Stimulated activated CD8-positive, alpha-beta memory T cell treated with anti-CD3 and anti-CD28 coated beads, Interleukin-4, amount 100 ng/mL, for 1 hour (primary cell): Measurements from ENCODE around the gene FAT4.

Experiments
- DNase-seq, 2 donors: peaks; one replicate each; pipeline ENCODE4 v3.0.0-alpha.2; 2020; ENCODE audit warnings: low read depth in 2 of 2, low spot score in 1 of 2

FAT4 gene, protein sequence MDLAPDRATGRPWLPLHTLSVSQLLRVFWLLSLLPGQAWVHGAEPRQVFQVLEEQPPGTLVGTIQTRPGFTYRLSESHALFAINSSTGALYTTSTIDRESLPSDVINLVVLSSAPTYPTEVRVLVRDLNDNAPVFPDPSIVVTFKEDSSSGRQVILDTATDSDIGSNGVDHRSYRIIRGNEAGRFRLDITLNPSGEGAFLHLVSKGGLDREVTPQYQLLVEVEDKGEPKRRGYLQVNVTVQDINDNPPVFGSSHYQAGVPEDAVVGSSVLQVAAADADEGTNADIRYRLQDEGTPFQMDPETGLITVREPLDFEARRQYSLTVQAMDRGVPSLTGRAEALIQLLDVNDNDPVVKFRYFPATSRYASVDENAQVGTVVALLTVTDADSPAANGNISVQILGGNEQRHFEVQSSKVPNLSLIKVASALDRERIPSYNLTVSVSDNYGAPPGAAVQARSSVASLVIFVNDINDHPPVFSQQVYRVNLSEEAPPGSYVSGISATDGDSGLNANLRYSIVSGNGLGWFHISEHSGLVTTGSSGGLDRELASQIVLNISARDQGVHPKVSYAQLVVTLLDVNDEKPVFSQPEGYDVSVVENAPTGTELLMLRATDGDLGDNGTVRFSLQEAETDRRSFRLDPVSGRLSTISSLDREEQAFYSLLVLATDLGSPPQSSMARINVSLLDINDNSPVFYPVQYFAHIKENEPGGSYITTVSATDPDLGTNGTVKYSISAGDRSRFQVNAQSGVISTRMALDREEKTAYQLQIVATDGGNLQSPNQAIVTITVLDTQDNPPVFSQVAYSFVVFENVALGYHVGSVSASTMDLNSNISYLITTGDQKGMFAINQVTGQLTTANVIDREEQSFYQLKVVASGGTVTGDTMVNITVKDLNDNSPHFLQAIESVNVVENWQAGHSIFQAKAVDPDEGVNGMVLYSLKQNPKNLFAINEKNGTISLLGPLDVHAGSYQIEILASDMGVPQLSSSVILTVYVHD (N-terminal part only)

DNA sequence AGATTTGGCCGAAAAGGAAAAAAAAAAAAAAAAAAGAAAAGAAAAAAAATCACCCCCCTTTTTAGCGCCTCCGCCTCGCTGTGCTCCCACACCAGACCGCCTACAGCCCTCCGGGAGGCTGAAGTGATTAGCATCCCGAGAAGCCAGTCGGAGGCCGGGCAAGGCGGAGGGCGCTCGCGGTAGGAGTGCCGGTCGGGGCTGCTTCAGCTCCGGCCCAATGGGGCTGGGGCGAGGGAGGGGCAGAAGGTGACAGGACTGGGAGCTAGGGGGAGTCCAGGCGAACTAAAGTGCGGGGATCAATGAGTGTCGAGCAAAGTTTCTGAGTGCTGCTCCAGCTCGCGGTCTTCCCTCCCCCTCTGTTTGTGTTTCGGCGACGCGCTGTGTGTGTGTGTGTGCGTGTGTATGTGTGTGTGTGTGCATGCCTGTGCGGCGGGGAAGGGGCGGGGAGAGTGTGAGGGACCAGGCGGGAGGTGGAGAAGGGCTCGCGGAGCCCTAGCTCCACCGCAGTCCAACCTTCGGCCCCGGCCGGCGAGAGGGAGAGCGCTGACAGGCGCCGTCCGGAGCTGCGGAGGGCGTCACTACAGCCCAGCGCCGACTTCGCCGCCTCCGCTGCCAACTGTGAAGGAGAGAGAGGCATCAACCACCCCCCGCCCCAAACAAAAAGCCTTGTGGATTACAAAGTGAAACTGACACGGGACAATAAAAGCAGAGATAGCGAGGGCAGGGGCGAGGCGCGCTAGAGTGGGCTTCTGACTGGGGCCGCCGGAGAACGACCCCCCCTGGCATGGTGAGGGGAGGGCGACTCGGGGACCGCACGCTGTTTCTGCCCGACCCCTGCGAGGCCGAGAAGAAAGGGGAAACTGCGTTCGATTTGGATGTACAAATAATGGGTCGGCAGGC lies at the start of gene FAT4:
FAT4 (plus strand) TSS at position 280 of the 900 bp plus-strand sequence. CDS start 1,457 bp downstream, outside the sequence.
- no peak for DNase-seq

DNA sequence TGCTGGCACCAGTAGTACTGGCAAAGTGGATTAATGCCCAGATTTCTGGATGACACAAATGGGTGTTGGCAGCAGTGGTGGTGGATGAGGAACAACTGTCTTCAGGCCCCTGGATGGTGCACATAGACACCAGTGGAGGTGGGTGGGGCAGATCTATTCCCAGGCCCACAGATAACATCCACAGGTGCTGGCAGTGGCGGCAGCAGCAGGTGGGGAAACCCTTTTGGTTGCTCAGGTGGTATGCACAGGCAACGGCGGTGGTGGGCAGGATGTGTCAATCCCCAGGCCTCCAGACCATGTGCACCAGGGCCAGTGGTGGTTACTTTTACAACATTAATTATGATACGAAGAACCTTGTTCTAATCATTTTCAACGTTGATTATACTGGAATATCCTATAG lies 48.9 kb upstream of the FAT4 start:
- DNase-seq: no peak

DNA sequence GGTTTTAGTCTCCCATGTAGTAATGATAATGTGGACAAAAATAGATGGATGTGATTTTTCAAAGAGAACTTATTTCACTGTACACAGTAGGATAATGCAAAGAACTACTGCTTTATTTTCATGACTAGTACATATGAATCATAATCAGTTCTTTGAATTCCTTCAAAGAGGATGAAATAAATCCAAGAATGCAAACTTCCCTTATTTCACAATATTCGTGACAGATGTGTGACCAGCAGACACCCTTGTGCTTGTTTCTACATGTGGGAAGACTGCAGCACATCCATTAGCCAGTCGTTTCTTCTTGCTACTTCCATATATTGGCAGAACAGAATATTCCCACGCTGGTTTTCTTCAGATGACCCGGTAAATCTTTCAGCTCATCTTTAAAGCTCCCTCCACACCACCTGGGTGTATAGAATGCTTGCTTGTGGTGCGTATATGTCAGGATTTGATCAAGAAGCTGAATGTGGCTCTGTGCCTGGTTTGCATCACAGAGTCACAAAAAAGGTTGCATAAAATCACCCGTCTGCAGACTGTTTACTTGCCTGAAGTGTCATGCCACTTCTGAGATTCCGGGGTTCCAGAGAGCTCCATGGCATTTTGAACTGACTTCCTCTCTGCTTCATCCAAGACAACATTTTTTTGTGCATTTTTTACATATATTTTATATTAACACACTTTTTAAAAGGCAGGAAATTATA lies 47.7 kb upstream of the FAT4 start:
- no peak for DNase-seq

DNA sequence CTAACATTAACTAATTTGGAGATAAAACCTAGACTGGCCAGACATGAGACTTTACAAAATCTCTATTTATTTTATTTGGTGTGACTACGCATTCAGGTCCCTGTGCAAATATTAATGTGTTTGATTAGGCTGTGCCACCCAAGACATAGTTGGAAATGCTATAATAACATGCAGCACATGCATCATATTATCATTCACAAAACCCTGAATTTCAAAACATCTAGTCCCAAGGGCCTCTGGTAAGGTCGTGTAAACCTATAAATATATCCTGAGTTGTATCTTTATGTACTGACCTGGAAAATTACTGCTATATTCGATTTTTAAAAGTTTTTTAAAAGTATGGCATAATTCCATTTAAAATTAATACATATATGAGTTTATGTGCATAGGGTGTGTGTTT lies 47.1 kb upstream of the FAT4 start:
- DNase-seq: no peak

DNA sequence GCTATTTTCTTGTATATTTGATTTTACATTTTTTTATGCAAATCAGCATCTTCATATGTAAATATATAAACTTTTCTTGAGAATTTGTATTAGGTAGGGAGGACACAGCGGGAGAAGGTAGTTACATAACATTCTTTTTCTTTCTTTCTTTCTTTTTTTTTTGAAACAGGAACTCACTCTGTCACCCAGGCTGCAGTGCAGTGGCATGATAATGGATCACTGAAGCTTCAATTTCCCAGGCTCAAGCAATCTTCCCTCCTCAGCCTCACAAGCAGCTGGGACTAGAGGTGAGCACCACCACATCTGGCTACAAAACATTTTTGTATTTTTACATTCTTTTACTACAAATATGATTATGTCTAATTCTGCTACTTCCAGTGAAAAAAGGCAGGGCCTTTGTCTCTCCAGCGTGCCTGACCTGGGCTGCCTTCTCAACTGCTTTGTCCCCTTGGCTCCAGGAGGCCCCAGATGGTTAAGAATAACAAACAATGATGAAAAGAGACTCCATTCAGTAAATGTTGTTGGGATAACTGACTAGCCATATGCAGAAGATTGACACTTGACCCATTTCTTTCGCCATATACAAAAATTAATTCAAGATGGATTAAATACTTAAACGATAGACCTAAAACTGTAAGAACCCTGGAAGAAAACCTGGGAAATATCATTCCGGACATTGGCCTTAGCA lies 46.5 kb upstream of the FAT4 start:
- DNase-seq: no peak

DNA sequence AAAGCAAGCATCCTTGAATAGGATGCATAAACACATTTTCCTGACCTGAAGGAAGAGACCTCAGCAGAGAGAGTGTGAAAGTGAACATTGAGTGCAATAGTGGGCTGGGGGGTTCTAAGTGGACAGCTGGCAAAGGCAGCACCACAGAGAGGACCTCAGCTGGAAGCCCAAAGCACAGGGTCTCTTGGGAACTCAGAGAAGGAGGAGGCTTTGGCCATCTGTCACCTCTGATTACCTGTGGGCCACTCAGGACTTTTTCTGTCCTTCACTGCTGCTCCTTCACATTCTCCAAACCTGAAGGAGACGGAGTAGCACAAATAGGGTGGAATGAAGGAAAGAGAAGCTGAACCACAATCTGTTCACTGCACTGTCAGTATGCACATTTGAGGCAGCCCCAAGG lies 37.9 kb upstream of the FAT4 start:
- no peak for DNase-seq

DNA sequence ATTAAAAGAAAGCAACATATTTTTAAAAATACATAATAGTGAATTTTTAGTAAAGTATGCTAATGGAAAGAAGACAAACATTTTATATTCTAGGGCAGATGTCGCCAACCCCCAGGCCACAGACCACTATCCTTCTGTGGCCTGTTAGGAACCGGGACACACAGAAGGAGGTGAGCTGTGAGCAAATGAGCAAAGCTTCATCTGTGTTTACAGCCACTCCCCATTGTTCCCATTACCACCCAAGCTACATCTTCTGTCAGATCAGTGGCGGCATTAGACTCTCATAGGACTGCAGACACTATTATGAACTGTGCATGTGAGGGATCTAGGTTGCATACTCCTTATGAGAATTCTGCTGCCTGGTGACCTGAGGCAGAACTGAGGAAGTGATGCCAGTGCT lies 37.0 kb upstream of the FAT4 start:
- no peak for DNase-seq

DNA sequence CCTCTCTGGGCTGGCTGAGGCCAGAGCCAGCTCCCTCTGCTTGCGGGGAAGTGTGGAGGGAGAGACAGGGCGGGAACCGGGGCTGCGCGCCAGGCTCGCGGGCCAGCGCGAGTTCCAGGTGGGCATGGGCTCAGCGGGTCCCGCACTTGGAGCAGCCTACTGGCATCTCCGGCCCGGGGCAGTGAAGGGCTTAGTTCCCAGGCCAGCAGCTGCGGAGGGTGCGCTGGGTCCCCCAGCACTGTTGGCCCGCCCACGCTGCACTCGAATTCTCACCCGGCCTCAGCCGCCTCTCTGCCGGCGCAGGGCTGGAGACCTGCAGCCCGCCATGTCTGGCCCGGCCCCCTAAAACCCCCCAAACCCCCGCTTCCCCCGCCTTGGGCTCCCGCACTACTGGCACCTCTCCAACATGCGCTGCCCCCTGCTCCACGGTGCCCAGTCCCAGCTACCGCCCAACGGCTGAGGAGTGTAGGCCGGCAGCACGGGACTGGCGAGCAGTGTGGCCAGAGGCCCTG lies 33.8 kb upstream of the FAT4 start:
- no peak for DNase-seq

DNA sequence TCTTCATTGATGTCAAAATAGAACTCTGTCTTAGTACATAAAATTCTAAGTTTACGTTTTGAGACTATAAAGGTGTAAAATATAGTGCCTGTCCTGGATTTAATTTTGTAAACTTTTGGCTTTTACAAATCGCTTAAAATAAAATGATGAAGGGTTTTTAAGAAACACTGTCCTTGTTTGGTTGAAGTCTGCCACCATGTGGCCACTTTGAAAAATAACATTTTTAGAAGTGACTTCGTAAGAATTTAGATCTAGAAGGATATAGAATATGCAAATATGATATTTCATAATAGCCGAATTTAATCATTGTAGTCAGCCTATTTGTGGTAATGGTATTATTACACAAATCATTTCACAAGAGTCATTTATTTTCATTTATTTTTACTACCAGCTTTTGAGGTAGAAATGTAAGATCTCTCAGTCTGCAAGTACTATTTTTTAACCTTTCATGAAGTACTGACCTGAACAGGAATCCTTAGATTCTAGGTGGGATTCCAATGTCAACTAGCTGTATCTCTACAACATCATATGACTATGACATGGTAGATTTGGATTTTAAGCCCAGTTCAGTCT lies 31.0 kb upstream of the FAT4 start:
- DNase-seq: no peak

DNA sequence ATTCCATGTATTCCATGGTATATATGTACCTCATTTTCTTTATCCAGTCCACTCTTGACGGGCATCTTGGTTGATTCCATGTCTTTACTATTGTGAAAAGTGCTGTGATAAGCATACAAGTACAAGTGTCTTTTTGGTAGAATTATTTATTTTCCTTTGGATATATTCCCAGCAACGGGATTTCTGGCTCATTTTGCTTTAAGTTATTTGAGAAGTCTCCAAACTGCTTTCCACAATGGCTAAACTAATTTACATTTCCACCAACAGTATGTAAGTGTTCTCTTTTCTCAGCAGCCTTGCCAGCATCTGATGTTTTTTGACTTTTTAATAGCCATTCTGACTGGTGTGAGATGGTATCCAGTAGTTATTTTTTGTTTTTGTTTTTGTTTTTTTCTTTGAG lies 17.6 kb upstream of the FAT4 start:
- DNase-seq: no peak

DNA sequence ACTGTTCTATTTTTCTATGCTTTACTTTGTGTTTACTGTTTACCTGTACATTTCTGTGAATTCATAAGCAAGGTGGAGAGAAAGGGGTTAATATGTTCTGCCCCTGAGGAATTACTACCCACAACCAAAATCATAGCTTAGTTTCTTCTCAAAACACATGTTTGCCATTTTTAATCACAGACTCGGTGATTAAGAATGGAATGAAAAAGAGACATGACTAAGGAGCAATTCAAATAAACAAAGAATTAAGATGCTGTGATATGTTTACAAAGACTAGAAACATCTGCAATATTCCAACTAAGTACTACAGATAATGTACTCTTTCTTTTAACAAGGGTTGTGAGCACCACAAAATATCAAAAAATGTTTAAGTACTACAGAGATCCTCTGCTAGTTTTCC lies 11.7 kb upstream of the FAT4 start:
- no peak for DNase-seq

DNA sequence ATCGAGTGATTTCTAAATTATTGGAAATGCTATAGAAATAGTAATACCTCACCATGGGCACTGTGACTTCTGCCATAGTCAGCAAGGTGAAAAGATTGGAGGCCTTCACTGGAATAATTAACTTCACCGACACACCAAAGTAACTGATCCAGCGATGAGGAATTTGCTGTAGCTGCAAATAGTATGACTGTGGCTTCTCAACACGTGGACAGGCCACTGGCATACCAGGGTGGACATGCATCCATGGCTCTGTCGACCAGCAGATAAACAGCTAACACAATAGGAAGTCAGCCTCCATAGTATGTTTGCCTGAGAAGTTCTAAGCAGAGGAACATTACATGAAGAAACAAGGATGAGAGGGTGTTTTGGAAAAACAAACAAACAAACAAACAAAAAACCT lies 10.9 kb upstream of the FAT4 start:
- DNase-seq: no peak

DNA sequence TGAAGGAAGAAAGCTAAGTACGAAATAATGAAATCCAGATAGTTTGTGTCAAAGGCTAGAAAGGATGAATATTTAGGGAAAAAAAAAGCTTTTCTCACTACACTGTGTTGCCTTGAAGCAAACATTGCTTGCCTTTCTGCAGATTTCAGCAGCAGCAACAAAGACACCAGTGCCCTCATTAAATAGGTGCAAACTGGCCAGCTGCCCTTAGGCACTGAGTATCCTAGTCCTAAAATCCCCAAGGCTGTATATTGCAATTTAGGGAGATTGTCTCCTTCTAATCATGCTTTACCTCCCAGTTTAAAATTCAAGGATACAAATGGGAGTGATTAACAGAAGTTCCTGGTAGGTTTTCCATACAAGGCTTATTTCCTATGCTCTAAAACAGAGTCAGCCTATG lies 8.6 kb upstream of the FAT4 start:
- DNase-seq: no peak

DNA sequence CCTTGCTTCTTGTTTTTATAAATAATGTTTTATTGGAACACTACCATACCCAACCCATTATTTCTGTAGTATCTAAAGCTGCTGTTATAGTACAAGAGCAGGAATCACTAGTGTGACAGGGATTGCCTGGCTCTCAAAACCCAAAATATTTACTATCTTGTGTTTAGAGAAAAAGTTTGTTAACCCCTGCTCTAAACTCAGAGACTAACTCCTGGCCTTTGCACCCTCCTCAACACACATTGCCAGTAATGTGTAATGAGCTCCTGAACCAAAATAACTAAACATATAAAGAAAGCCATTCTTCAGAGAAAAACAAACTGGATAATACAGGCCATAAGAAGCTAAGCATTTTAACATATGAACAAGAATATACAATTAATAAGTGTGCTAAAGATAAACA lies 8.2 kb upstream of the FAT4 start:
- no peak for DNase-seq

DNA sequence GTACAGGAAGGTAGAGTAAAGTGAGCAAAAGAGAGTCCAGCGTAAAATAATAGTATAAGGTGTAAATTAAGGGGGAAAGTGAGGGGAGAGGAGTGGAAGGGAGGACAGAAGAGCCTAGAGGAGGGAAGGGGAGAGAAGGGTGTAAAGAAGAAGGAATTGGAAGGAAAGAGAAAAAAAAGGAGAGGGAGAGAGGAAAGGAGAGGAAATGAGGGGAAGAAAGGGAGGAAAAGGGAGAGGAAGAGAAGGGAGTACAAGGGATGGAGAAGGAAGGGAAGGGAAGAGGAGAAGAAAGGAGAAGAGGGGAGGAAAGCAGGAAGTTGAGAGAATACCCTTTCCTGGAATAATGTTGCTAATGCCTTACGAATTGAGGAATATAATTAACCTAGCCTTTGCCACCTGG lies 3.3 kb upstream of the FAT4 start:
- DNase-seq: no peak

DNA sequence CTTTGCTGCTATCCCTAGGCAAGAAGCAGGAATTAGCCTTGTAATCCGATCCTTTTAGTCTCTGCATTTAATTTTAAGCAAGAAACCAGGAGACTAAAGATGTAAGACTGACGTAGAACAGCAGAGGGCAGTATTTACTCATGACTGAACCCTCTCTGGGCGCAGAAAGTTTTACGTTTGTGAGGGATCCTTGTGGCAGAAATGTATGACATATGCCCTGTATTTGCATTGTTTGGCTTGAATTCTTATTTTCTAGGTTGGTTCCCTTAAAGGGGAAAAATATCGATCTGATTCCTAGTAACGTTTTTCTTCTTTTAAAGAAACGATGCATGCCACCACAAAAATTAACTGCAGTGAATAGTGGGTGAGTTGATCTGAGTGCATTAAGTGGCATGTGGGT lies 1.3 kb upstream of the FAT4 start:
- no peak for DNase-seq

DNA sequence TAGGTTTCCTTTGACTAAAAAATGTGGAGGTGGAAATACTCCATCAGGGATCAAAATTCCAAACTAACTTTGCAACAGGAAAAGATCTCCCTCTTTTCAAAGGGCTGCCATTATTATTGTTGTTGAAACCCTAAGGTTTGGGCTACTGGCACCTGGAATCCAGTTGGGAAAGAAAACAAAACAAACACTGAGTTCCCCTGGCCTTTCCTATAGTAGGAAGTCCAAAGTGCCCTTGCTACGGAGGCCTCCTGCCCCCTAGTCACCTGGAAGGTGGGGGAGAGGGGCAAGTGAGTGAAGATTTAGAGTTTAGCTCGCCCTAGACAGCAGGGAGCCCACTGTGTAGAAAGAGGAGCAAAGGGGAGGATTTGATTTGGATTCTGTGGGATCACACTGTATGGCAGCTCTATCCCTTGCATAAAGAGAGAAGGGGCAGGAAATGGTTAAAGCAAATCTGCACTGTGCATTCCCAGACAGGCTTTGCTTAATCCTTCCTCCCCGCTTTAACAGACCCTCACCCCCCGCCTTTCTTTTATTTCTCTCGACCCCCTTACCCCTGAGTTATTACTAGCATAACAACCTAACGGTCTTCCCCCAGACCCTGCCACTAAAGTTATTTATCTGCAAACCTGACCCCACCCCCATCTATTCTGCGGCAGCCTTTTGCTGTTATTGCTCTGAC lies 627 bp upstream of the FAT4 start:
- no peak for DNase-seq

DNA sequence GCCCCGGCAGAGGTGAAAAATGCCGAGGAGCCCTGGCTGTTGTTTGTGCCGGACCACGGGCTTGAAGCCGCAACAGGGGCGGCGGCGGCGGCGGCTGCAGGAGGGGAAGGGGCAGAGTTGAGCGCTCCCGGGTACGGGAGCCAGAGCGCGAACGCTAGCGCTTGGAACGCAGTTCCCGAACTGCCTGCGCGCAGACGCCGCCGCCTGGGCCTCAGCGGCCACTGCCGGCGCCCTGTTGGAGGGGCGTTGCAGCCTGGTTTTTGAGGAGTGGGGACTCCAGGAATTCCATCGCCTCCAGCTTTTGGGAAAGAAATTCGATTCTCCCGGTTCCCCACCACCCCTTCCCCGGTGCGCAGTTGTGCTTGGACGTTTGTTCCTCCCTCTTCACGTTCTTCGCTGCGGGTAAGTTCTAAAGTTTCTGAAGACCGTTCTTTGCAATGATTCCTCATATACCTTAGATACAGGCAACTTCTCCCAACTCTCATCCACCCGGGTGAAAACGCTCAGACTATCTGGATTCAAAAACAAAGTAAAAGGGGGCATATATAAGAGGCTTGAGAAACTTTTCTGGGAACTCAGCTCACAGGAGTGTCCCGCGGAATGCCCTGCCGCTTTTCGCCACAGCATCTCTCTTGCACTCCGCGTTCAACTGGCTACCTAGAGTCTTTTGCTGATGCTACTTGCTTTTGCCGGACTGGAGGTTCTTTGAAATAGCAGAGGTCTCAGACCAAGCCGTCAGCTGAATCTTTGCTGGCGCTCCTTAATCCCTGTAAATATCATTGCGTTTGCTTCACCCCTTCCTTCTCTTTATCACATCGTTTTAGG lies 1.0 kb downstream of the FAT4 start:
- no peak for DNase-seq
